SK-N-SH (cell line): ENCODE measurements around the gene LSM14B. TPM values are rescaled to one million over a fixed set of nuclear protein-coding genes. Genes with fewer than 3 reads are reported as not detected.

ENCODE experiments used
- CTCF ChIA-PET: fragments of 300-600, 350-600 bp; formaldehyde crosslinking; extraction: SDS; loops from one replicate; lab custom pipeline; 2021; lab: Yijun Ruan, JAX
- POLR2A ChIA-PET: fragments of 350-600 bp; sonication (Branson Sonifier 250); formaldehyde crosslinking; extraction: SDS; loops from one replicate; lab custom pipeline; 2020; ENCODE audit warnings: antibody characterized with exemption, inconsistent platforms; lab: Yijun Ruan, JAX
- DNase-seq: peaks from one replicate; pipeline ENCODE4 v3.0.0; 2012
- H2AFZ ChIP-seq: fragments of 200-600 bp; sonication (generic); 2 replicates; pipeline ENCODE4 v1.8.1; 2016; ENCODE audit warnings: antibody characterized with exemption, mild to moderate bottlenecking, low read depth
- H3F3A ChIP-seq: fragments of 200-600 bp; sonication (generic); replicated peaks from 2 replicates; pipeline ENCODE3; 2016; ENCODE audit warnings: antibody characterized with exemption, mild to moderate bottlenecking; ENCODE audit not compliant: insufficient read depth
- H3K27ac ChIP-seq, 2 experiments: fragments of 200-500 bp in 1 of 2; fragments of 200-600 bp in 1 of 2; sonication (Bioruptor generic) in 1 of 2; sonication (generic), shearing (Covaris generic) in 1 of 2; 2 replicates each; pipeline versions ENCODE4 v1.5.1 to v1.6.1; 2014 to 2016; ENCODE audit warnings: low read depth in 2 of 2, inconsistent platforms in 1 of 2, low read length in 1 of 2, mild to moderate bottlenecking in 1 of 2, mixed read lengths in 1 of 2
- H3K27me3 ChIP-seq: fragments of 200-600 bp; sonication (generic), shearing (Covaris generic); 2 replicates; pipeline ENCODE4 v1.6.1; 2016; ENCODE audit warnings: mixed run types; ENCODE audit not compliant: insufficient read depth
- H3K36me3 ChIP-seq, 2 experiments: fragments of 200-500 bp in 1 of 2; fragments of 200-600 bp in 1 of 2; sonication (Bioruptor generic) in 1 of 2; sonication (generic) in 1 of 2; replicated peaks in 1 of 2; 2 replicates each; pipeline versions ENCODE3 to v1.5.1; 2014 to 2016; ENCODE audit warnings: low read length in 1 of 2, mild to moderate bottlenecking in 1 of 2; ENCODE audit not compliant: insufficient read depth in 2 of 2, control insufficient read depth in 1 of 2
- H3K4me1 ChIP-seq, 2 experiments: fragments of 200-500 bp in 1 of 2; fragments of 200-600 bp in 1 of 2; sonication (Bioruptor generic) in 1 of 2; sonication (generic), shearing (Covaris generic) in 1 of 2; 2 replicates each; pipeline versions ENCODE4 v1.5.1 to v1.6.1; 2014 to 2016; ENCODE audit warnings: low read depth in 1 of 2, low read length in 1 of 2, mixed run types in 1 of 2; ENCODE audit not compliant: insufficient read depth in 2 of 2, control insufficient read depth in 1 of 2
- H3K4me2 ChIP-seq: fragments of 200-600 bp; sonication (generic), shearing (Covaris generic); 2 replicates; pipeline ENCODE4 v1.6.1; 2017; ENCODE audit warnings: mixed run types
- H3K4me3 ChIP-seq, 2 experiments: fragments of 200-500 bp in 1 of 2; fragments of 200-600 bp in 1 of 2; sonication (Bioruptor generic) in 1 of 2; sonication (generic), shearing (Covaris generic) in 1 of 2; 2 replicates each; pipeline versions ENCODE4 v1.5.1 to v1.8.1; 2014 to 2016; ENCODE audit warnings: low read depth in 2 of 2, inconsistent platforms in 1 of 2, low read length in 1 of 2, mild to moderate bottlenecking in 1 of 2, mixed read lengths in 1 of 2, moderate library complexity in 1 of 2
- H3K79me2 ChIP-seq: fragments of 200-600 bp; sonication (generic); 2 replicates; pipeline ENCODE4 v1.8.1; 2017; ENCODE audit warnings: mild to moderate bottlenecking; ENCODE audit not compliant: insufficient read depth
- H3K9ac ChIP-seq: fragments of 200-600 bp; sonication (generic); 2 replicates; pipeline ENCODE4 v1.6.1; 2017; ENCODE audit warnings: mixed run types
- H3K9me2 ChIP-seq: fragments of 200-600 bp; sonication (generic); 2 replicates; pipeline ENCODE4 v1.6.1; 2017; ENCODE audit warnings: mixed run types
- H3K9me3 ChIP-seq: fragments of 200-600 bp; sonication (generic); 2 replicates; pipeline ENCODE4 v1.6.1; 2017; ENCODE audit warnings: mixed run types, mild to moderate bottlenecking, moderate library complexity
- H4K20me1 ChIP-seq: fragments of 200-600 bp; sonication (generic); 2 replicates; pipeline ENCODE4 v1.6.1; 2017; ENCODE audit warnings: mild to moderate bottlenecking, mixed run types; ENCODE audit not compliant: insufficient read depth
- CTCF ChIP-seq: fragments of 200-600 bp; sonication (generic); IDR thresholded peaks from 2 replicates; pipeline ENCODE4 v1.6.1; 2017; ENCODE audit warnings: antibody characterized with exemption, mild to moderate bottlenecking, moderate library complexity
- EP300 ChIP-seq, 2 experiments: IDR thresholded peaks; 2 replicates each; pipeline versions ENCODE4 v1.4.0 to v1.6.1; 2012; ENCODE audit warnings: borderline replicate concordance in 1 of 2, low read depth in 1 of 2, low read length in 1 of 2
- FOXJ3 ChIP-seq: sonication (generic); formaldehyde crosslinking; IDR thresholded peaks from 2 replicates; pipeline ENCODE4 v1.5.1; 2020; ENCODE audit warnings: mild to moderate bottlenecking, missing genetic modification reagents
- GABPA ChIP-seq: IDR thresholded peaks from 2 replicates; pipeline ENCODE4 v1.4.0; 2012; ENCODE audit warnings: low read depth, mild to moderate bottlenecking
- GATA2 ChIP-seq: sonication (generic); formaldehyde crosslinking; IDR thresholded peaks from 2 replicates; pipeline ENCODE4 v1.5.0; 2020; ENCODE audit warnings: mild to moderate bottlenecking, missing genetic modification reagents
- MXI1 ChIP-seq: IDR thresholded peaks from 2 replicates; pipeline ENCODE4 v1.6.1; 2012; ENCODE audit warnings: mild to moderate bottlenecking, low read depth, low read length, improper control_type of control experiment
- NRF1 ChIP-seq: IDR thresholded peaks from 2 replicates; pipeline ENCODE4 v1.6.1; 2012; ENCODE audit warnings: low read depth, mild to moderate bottlenecking, low read length
- RAD21 ChIP-seq: IDR thresholded peaks from 2 replicates; pipeline ENCODE4 v1.6.1; 2012; ENCODE audit warnings: mild to moderate bottlenecking, low read length
- REST ChIP-seq: IDR thresholded peaks from 2 replicates; pipeline ENCODE4 v1.6.1; 2012; ENCODE audit warnings: mild to moderate bottlenecking, low read depth, low read length, moderate library complexity
- SMC3 ChIP-seq: IDR thresholded peaks from 2 replicates; pipeline ENCODE4 v1.6.1; 2012; ENCODE audit warnings: low read depth, low read length, improper control_type of control experiment
- TCF12 ChIP-seq: IDR thresholded peaks from 2 replicates; pipeline ENCODE4 v1.4.0; 2012
- USF2 ChIP-seq: fragments of 150-350 bp; IDR thresholded peaks from 2 replicates; pipeline ENCODE4 v1.6.1; 2017; ENCODE audit warnings: antibody characterized with exemption, low read length, low read depth, borderline replicate concordance
- YY1 ChIP-seq: IDR thresholded peaks from 2 replicates; pipeline ENCODE4 v1.4.0; 2012; ENCODE audit warnings: low read depth, mild to moderate bottlenecking
- whole genome bisulfite sequencing: methylation state at CpG from one replicate; pipeline ENCODE4 v1.1.6; 2017; ENCODE audit warnings: low lambda C conversion rate; 5-methylcytosine and 5-hydroxymethylcytosine counted together
- polyA plus RNA-seq, 3 experiments: library from polyadenylated mRNA; depleted of rRNA; stranded (reverse); fragments of >200 nt; gene quantifications; 2 replicates each; pipeline ENCODE4 v1.2.3, GENCODE V29; 2012
- TF ChIP-seq, protein P1 (sequence below): IDR thresholded peaks from 2 replicates; pipeline ENCODE4 v1.4.0; 2012; ENCODE audit warnings: low read depth
- TF ChIP-seq, protein P2 (sequence below): fragments of 150-350 bp; IDR thresholded peaks from 2 replicates; pipeline ENCODE4 v1.6.1; 2016; ENCODE audit warnings: mild to moderate bottlenecking, low read depth, low read length
- TF ChIP-seq, protein P3 (sequence below): IDR thresholded peaks from 2 replicates; pipeline ENCODE4; 2012

LSM14B gene
- polyA plus RNA-seq, 1 of the 3 experiments (the other 2 are of a cell fraction): 64.6 TPM

DNA sequence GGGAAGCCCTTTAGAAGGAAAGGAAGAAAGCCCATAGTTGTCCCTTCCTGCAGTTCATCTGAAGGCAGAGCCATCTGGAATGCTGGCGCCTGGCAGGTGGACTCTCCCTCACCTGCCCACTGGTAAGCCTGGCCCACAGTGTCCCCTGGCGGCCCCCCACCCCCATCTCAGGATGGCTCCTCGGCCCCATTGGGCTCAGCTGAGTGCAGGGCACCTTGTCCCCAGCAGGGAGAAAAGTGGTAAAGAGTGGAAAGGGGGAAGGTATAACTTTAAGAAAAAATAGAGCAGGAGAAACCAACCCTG is 33.9 kb downstream of the LSM14B start:
- POLR2A ChIA-PET: no interaction called here
- no peak for TF ChIP-seq TCF12
- no peak for TF ChIP-seq NRF1
- TF ChIP-seq GATA2 (CRISPR knock-in tag): no peak
- no peak for TF ChIP-seq YY1
- H3K9me3 ChIP-seq: no peaks in the 10 kb centered on the region
- no peak overlapping the region for H3K27ac ChIP-seq
- H3K36me3 ChIP-seq: peaks cover 13 to 20% of the 10 kb centered on the region in 2 experiments
- no peaks in the 10 kb centered on the region for H3K27me3 ChIP-seq
- no peaks in the 10 kb centered on the region for H3F3A ChIP-seq
- peaks cover 79% of the 10 kb centered on the region for H3K79me2 ChIP-seq
- H3K4me2 ChIP-seq: no peak overlapping the region
- H3K4me1 ChIP-seq: peaks cover 0 to 5% of the 10 kb centered on the region in 2 experiments; a peak in 1 of 4 replicates
- WGBS: 92% methylated on average over 3 of the region's 3 CpGs
- H3K9ac ChIP-seq: no peak overlapping the region
- H3K4me3 ChIP-seq: no peak overlapping the region
- no peak overlapping the region for H2AFZ ChIP-seq
- no peaks in the 10 kb centered on the region for H3K9me2 ChIP-seq
- peaks cover 65% of the 10 kb centered on the region for H4K20me1 ChIP-seq
- CTCF ChIA-PET: interaction anchor here (0.6 to 2.2 kb wide), 23 partner anchors 9 to 312 kb away, joined by 3 to 23 read pairs (median 3); no protein-coding TSS in a partner anchor
- no peak for DNase-seq

- POLR2A ChIA-PET: interaction anchor here (0.6 kb wide), 1 partner anchor 18 kb away, joined by 3 read pairs; no protein-coding TSS in a partner anchor
- TF ChIP-seq REST (no peak), MXI1 (0 out of 2 replicates have a peak, but pooled peaks have one; percentile 28), CTCF (peak; percentile 71), EP300 (IDR thresholded peaks at IDR 0.05; ENCODE audit: borderline replicate concordance in 1 of 2, low read depth in 1 of 2, low read length in 1 of 2) (no peak), SMC3 (peak; percentile 60), RAD21 (peak; percentile 63), FOXJ3 (CRISPR knock-in tag) (no peak), GABPA (no peak), USF2 (no peak), NRF1 (no peak)
- TF ChIP-seq, protein P1, sequence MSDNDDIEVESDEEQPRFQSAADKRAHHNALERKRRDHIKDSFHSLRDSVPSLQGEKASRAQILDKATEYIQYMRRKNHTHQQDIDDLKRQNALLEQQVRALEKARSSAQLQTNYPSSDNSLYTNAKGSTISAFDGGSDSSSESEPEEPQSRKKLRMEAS: no peak
- TF ChIP-seq, protein P2, sequence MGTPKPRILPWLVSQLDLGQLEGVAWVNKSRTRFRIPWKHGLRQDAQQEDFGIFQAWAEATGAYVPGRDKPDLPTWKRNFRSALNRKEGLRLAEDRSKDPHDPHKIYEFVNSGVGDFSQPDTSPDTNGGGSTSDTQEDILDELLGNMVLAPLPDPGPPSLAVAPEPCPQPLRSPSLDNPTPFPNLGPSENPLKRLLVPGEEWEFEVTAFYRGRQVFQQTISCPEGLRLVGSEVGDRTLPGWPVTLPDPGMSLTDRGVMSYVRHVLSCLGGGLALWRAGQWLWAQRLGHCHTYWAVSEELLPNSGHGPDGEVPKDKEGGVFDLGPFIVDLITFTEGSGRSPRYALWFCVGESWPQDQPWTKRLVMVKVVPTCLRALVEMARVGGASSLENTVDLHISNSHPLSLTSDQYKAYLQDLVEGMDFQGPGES: no peak
- TF ChIP-seq, protein P3, sequence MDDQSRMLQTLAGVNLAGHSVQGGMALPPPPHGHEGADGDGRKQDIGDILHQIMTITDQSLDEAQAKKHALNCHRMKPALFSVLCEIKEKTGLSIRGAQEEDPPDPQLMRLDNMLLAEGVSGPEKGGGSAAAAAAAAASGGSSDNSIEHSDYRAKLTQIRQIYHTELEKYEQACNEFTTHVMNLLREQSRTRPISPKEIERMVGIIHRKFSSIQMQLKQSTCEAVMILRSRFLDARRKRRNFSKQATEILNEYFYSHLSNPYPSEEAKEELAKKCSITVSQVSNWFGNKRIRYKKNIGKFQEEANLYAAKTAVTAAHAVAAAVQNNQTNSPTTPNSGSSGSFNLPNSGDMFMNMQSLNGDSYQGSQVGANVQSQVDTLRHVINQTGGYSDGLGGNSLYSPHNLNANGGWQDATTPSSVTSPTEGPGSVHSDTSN: no peak
Observed at GRCh38 chr20:62156592-62157386, 34.5 kb downstream of the LSM14B start.

More at GRCh38 chr20:62156592-62157386, 34.5 kb downstream of the LSM14B start:
- peaks cover 61% of the 10 kb centered on the region for H4K20me1 ChIP-seq
- peaks cover 0 to 5% of the 10 kb centered on the region in 2 experiments; a peak in 1 of 4 replicates for H3K4me1 ChIP-seq
- DNase-seq: peak; percentile 96
- H3K79me2 ChIP-seq: peaks cover 75% of the 10 kb centered on the region
- peak overlapping the region in 1 of 2 experiments; percentile 9; a peak in 1 of 4 replicates for H3K27ac ChIP-seq
- H3K4me2 ChIP-seq: no peak overlapping the region
- H3K9me2 ChIP-seq: no peaks in the 10 kb centered on the region
- H3K9me3 ChIP-seq: no peaks in the 10 kb centered on the region
- no peak overlapping the region for H3K9ac ChIP-seq
- H3F3A ChIP-seq: no peaks in the 10 kb centered on the region
- no peak overlapping the region for H3K4me3 ChIP-seq
- WGBS: 55% methylated on average over 6 of the region's 24 CpGs
- H3K36me3 ChIP-seq: peaks cover 13 to 22% of the 10 kb centered on the region in 2 experiments
- H2AFZ ChIP-seq: no peak overlapping the region
- CTCF ChIA-PET: interaction anchor here (0.6 to 2.2 kb wide), 23 partner anchors 8 to 312 kb away, joined by 3 to 23 read pairs (median 3); no protein-coding TSS in a partner anchor
- no peaks in the 10 kb centered on the region for H3K27me3 ChIP-seq
